ENCODE measurements around the gene HS3ST3A1. TPM values are rescaled to one million over a fixed set of nuclear protein-coding genes. Genes with fewer than 3 reads are reported as not detected.

Gene HS3ST3A1
- total and polyA plus RNA-seq, 8 donors, result 0.56 to 10.7 (median 1.8) TPM; not detected in 1

GRCh38 chr17:13575466-13575865 is 26.3 kb downstream of the HS3ST3A1 start:
- Histone ChIP-seq H3K9me3 (no peaks in the 10 kb centered on the region), H3K4me1 (no peaks in the 10 kb centered on the region), H3K27me3 (no peaks in the 10 kb centered on the region), H3K36me3 (no peaks in the 10 kb centered on the region), H3K4me3 (no peak overlapping the region), H3K27ac (no peak overlapping the region)
- no peak for DNase-seq
- TF ChIP-seq EP300 (IDR thresholded peaks at IDR 0.05) (no peak), CTCF (IDR thresholded peaks at IDR 0.05) (no peak), POLR2AphosphoS5 (IDR thresholded peaks at IDR 0.05) (no peak), POLR2A (IDR thresholded peaks at IDR 0.05) (no peak)
- WGBS, 5 donors, result 49 to 67% (median 59%) methylated on average over 2 of the region's 2 CpGs
- intact Hi-C loops (cut with DNase I; ENCODE audit: low total_unique reads), result no loop called here

GRCh38 chr17:13572581-13572980 is 29.1 kb downstream of the HS3ST3A1 start:
- no peak for TF ChIP-seq CTCF (IDR thresholded peaks at IDR 0.05)
- Histone ChIP-seq H3K9me3 (peaks cover 0 to 3% (median under 1%) of the 10 kb centered on the region in 4 donors), H3K27me3 (peaks cover 0 to 7% (median 0%) of the 10 kb centered on the region in 3 donors), H3K36me3 (no peaks in the 10 kb centered on the region), H3K4me3 (no peak overlapping the region), H3K4me1 (peaks cover 0 to 5% (median 0%) of the 10 kb centered on the region in 4 donors), H3K27ac (no peak overlapping the region)
- intact Hi-C loops (cut with DNase I; ENCODE audit: low total_unique reads), result no loop called here
- no peak for DNase-seq
- WGBS, 5 donors, result 50 to 67% (median 56%) methylated on average over 3 of the region's 3 CpGs

GRCh38 chr17:13569398-13570123 is 32.2 kb downstream of the HS3ST3A1 start:
- intact Hi-C loops (cut with DNase I; ENCODE audit: low total_unique reads), result no loop called here
- DNase-seq, result no peak
- 59 to 72% (median 63%) methylated on average over 7 of the region's 7 CpGs for WGBS, 5 donors
- no peak for TF ChIP-seq CTCF (IDR thresholded peaks at IDR 0.05)
- no peak for TF ChIP-seq POLR2A (IDR thresholded peaks at IDR 0.05)
- no peak for TF ChIP-seq EP300 (IDR thresholded peaks at IDR 0.05)
- no peak for TF ChIP-seq POLR2AphosphoS5 (IDR thresholded peaks at IDR 0.05)
- Histone ChIP-seq H3K4me3 (no peak overlapping the region), H3K27me3 (peaks cover 0 to 7% (median 0%) of the 10 kb centered on the region in 3 donors), H3K27ac (no peak overlapping the region), H3K9me3 (peaks cover 0 to 11% (median 9%) of the 10 kb centered on the region in 4 donors), H3K4me1 (peaks cover 0 to 5% (median 0%) of the 10 kb centered on the region in 4 donors), H3K36me3 (no peaks in the 10 kb centered on the region)

GRCh38 chr17:13568582-13569397 is 32.9 kb downstream of the HS3ST3A1 start:
- peaks cover 0 to 7% (median 0%) of the 10 kb centered on the region in 3 donors for H3K27me3 ChIP-seq
- no peak for DNase-seq
- no peak overlapping the region for H3K4me3 ChIP-seq
- 61 to 80% (median 71%) methylated on average over 7 of the region's 7 CpGs for WGBS, 5 donors
- no peaks in the 10 kb centered on the region for H3K36me3 ChIP-seq
- intact Hi-C loops (cut with DNase I; ENCODE audit: low total_unique reads), result no loop called here
- no peak for TF ChIP-seq CTCF (IDR thresholded peaks at IDR 0.05)
- no peak for TF ChIP-seq POLR2A (IDR thresholded peaks at IDR 0.05)
- no peak for TF ChIP-seq POLR2AphosphoS5 (IDR thresholded peaks at IDR 0.05)
- TF ChIP-seq EP300 (IDR thresholded peaks at IDR 0.05), result no peak
- peaks cover 0 to 5% (median 0%) of the 10 kb centered on the region in 4 donors for H3K4me1 ChIP-seq
- H3K9me3 ChIP-seq, result peaks cover 0 to 11% (median 9%) of the 10 kb centered on the region in 4 donors
- no peak overlapping the region for H3K27ac ChIP-seq
